ENCODE data around the gene ARSA.
"Not testable (repeated sequence)": the region's sequence is repeated elsewhere in the genome, so short reads cannot be mapped to it uniquely, and the experiment has no call there.

Gene ARSA

DNA sequence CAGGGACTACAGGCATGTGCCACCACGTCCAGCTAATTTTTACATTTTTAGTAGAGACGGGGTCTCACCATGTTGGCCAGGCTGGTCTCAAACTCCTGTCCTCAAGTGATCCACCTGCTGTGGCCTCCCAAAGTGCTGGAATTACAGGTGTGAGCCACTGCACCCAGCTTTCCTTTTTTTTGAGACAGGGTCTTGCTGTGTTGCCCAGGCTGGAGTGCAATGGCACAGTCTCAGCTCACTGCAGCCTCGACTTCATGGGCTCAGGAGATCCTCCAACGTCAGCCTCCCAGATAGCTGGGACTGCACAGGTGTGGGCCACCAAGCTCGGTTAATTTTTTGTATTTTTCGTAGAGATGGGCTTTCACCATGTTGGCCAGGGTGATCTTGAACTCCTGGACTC, 26.7 kb upstream of the ARSA start:
- not testable (repeated sequence) for DNase-seq

- no peak for DNase-seq
Measured at GRCh38 chr22:50653256-50653655, 25.3 kb upstream of the ARSA start.

GRCh38 chr22:50643821-50644101, 15.8 kb upstream of the ARSA start:
- DNase-seq, result not testable (repeated sequence)

GRCh38 chr22:50643021-50643820, 15.3 kb upstream of the ARSA start:
- DNase-seq, result not testable (repeated sequence)

DNA sequence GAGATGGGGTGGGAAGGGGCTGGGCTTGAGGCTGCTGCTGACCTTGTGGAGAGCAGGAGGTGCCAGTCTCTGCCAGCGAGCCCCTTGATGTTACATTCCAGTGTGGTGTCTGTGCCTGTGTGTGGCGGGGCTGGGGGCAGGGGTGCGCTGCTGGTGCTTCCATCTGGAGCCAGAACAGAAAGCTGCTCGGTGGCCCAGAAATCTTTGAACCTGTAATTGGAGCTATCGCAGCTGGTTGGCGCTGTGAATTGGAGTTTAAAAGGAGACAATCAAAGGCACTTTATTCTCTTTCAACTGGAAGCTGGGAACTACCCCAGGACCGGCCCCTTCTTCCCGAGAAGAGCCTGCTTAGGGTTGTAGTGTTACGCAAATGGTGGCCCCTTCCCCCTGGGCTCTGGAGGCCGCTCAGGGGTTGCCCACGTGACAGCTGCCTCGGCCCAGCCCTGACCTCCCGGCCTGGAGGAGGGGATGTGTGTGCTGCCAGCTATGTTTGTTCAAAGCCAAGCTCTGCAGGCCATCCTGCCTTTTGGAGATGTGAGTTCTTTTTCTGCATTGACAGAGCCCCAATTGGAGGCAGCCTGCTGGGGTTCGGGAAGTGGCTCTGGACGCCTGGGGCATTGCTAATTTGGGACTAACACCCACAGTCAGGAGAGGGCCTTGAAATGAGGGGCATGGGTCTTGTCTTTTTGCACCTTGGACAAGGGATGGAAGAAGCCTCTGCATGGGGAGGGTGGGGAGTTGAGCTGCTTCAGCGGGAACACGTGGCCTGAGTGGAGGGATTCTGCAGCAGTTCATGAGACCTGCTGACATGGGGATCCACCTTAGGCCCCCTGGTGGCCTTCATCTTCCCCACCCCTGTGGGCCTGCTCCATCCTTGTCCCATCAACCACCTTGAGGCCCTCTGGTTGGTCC, 14.0 kb upstream of the ARSA start:
- no peak for DNase-seq

- no peak for DNase-seq
Measured at GRCh38 chr22:50640857-50641647, 13.1 kb upstream of the ARSA start.

GRCh38 chr22:50640296-50640695, 12.3 kb upstream of the ARSA start:
- not testable (repeated sequence) for DNase-seq

DNA sequence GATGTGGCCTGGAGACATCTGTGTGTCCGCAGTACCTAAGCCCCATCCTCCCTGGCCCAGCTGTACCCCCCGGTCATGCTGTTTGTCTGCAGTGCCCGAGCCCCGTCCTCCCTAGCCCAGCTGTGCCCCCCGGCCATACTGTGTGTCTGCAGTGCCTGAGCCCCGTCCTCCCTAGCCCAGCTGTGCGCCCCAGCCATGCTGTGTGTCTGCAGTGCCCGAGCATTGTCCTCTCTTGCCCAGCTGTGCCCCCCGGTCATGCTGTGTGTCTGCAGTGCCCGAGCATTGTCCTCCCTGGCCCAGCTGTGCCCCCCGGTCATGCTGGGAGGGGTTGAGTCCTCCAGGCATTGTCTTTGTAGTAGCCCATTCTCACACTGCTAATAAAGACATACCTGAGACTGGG, 7.6 kb upstream of the ARSA start:
- DNase-seq, result no peak

DNA sequence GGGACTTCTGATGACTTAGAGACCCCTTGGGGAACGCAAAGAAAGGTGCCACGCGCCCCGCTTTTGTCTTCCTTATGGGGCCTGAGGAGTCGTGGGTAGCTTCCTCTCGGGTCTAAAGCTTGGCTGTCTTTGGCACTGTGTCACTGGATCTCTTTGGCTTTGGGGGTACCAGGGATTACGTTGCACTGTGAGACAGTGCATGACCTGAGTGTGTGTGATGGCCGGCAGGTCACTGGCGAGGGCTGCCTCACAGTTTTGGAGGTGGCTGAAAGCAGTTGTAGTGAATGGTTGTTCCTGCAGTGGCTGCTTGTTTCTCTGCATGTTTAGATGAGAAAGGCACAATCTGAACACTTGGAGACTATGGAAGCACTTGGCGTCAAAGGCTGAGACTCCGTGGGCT, 5.8 kb upstream of the ARSA start:
- DNase-seq, result no peak

- DNase-seq, result no peak
Measured at GRCh38 chr22:50633086-50633485, 5.1 kb upstream of the ARSA start.

DNA sequence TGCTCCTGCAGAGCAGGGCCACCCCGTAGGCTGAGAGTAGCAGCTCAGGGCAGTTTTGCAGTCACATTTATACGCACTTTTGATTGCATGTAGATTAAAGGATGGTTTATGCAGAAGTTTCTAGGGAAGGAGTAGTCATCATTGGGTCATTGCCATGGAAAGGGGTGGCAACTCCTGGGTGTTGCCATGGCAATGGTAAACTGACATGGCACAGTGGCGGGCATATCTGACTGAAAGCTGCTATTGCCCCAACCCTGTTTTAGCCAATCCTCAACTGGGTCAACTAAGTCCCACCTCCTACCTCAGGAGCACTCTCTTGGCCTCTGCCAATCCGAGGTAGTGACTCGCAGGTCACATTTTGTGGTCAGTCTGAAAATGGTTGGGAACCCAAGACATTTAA, 2.4 kb upstream of the ARSA start:
- no peak for DNase-seq

DNA sequence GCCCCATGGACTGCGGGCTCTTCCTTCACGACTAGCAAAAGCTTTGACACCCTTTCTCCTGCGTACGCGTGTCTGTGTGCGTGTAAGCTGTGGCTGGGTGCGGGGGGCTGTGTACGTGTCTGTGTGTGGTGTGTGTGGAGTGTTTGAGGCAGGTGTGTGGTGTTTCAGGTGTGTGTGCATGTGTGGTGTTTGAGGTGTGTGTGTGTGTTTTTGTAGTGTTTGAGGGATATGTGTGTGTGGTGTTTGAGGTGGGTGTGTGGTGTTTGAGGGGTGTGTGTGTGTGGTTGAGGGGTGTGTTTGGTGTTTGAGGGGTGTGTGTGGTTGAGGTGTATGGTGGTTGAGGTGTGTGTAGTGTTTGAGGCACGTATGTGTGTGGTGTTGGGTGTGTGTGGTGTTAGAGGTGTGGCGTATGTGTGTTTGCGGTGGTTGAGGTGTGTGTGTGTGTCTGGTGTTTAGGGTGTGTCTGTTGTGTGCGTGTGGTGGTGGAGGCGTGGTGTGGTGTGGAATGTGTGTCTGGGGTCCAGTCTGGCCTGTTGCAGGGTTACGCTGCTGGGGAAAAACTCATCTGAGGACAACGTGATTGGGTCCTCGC, 687 bp upstream of the ARSA start:
- peak in 1 of 5 donors; percentile 43 for DNase-seq

GRCh38 chr22:50626850-50627641, 906 bp downstream of the ARSA start:
- no peak for DNase-seq

GRCh38 chr22:50626314-50626849, 1.6 kb downstream of the ARSA start:
- no peak for DNase-seq

DNA sequence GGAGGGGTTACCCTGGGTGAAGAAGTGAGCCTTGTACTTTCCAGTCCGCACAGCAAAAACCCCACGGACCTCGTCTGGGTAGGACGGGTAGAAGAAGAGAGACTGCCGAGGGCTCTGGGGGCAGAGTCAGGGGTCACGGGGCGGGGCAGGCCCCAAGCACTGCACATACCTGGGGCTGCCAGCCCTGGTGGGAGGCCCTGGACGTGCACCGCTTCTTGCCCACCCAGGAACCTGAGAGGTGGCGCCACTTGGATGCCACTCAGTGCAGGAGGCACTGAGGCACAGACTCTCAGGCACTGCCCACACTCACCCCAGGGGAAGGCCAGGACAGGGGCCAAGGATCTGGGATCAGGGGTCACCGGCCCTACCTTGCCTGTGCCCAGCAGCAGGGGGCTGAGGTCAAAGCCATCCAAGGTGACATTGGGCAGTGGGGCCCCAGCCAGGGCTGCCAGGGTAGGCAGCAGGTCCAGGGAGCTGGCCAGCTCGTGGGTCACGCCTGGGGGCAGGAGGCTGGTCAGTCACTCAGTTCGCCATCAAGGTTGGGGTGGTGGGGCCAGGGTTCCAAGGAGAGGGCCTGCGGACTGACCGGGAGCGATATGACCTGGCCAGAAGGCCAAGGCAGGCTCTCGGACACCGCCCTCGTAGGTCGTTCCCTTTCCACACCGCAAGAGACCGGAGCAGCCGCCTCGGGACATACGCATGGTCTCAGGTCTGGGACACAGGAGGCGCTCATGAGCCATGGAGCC, 2.2 kb downstream of the ARSA start:
- no peak for DNase-seq

GRCh38 chr22:50625131-50625567, 2.8 kb downstream of the ARSA start:
- no peak for DNase-seq

DNA sequence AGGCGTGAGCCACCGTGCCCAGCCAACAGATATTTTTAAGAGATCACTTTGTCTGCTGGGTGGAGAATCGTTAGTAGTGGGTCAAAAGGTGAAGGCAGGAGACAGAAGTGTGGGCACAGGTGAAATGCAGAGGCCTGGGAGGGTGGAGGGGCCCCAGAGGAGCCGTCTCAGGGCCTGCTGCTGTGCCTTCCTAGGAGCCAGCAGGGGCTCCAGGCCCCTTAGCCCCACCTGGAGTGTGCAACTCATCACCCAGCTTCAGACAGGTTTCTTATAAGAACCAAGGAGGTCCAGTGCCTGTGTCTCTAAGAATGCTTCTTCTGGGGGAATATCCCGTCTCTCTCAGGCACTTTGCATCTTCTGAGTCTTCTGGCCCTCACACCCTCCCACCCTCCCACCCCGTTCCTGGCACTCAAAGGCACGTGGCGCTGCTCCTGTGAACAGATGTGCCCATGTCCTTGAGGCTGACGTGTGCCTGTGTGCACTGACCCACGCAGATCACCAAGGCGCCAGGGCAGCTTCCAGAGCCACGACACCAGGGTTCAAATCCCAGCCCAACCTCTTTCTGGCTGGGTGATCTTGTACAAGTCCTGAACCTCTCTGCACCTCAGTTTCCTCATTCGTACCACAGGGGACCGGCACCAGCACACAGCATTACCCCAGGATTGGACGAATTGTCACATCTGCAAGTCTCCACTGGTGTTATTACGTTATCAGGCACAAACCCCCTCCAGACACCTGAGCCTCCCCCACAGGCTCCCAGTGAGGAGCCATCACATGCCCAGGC, 3.4 kb downstream of the ARSA start:
- no peak for DNase-seq

GRCh38 chr22:50622723-50623327, 5.1 kb downstream of the ARSA start:
- DNase-seq, result no peak

GRCh38 chr22:50621948-50622722, 5.8 kb downstream of the ARSA start:
- DNase-seq, result peak in 1 of 5 donors; percentile 41
